Adrenal gland (tissue), 12 donors: ENCODE results near the gene ITGA11. TPM values are rescaled to one million over a fixed set of nuclear protein-coding genes. Genes with fewer than 3 reads are reported as not detected.

Experiments
- DNase-seq, 7 donors: peaks; one replicate each; pipeline ENCODE4 v3.0.0-alpha.2; 2019 to 2020
- H3K27ac ChIP-seq, 5 donors: fragments of 200-600 bp; sonication (generic) in 4 of 5; 1 replicate in 3 of 5; 2 replicates in 2 of 5; pipeline versions ENCODE4 v1.5.1 to v1.8.0; 2016 to 2020; ENCODE audit warnings: mild to moderate bottlenecking in 1 of 5
- H3K27me3 ChIP-seq: fragments of 200-600 bp; 2 replicates; pipeline ENCODE4 v1.8.0; 2021
- H3K36me3 ChIP-seq, 2 donors: fragments of 200-600 bp; replicated peaks in 1 of 2; 1 replicate in 1 of 2; 2 replicates in 1 of 2; pipeline versions ENCODE4 v1.5.1 to v1.8.0; 2018 to 2022
- H3K4me1 ChIP-seq, 2 donors: fragments of 200-600 bp; replicated peaks in 1 of 2; 1 replicate in 1 of 2; 2 replicates in 1 of 2; pipeline versions ENCODE4 v1.5.1 to v1.8.0; 2018 to 2021
- H3K4me3 ChIP-seq, 4 donors: fragments of 200-600 bp; sonication (generic) in 3 of 4; one replicate each; pipeline ENCODE4 v1.5.1; 2016 to 2018
- H3K9me3 ChIP-seq, 3 donors: fragments of 200-600 bp; sonication (generic) in 1 of 3; replicated peaks in 1 of 3; 1 replicate in 2 of 3; 2 replicates in 1 of 3; pipeline versions ENCODE4 v1.5.1 to v1.8.0; 2016 to 2021
- POLR2A ChIP-seq, 2 donors: fragments of 450-650 bp; IDR thresholded peaks; one replicate each; pipeline ENCODE4 v1.6.1; 2017; ENCODE audit warnings: antibody characterized with exemption in 2 of 2, mild to moderate bottlenecking in 2 of 2, moderate library complexity in 1 of 2
- WGBS, 4 donors: extraction: QIAGEN DNeasy Blood & Tissue Kit in 2 of 4; methylation state at CpG; one replicate each; pipeline versions ENCODE4 v1.1.5 to v1.1.7; 2013 to 2017; 5-methylcytosine and 5-hydroxymethylcytosine counted together
- intact Hi-C, 2 donors: fragments of 100-400 bp; cut with DNase I; formaldehyde crosslinking; loops; one replicate each; pipeline versions ENCODE4 v1.14.1 to v1.15.0; 2022 to 2023
- polyA plus RNA-seq, 3 donors: library from polyadenylated mRNA; stranded (reverse); fragments of 200-250 nt in 2 of 3; fragments of 350-450 nt in 1 of 3; fragmentation: Illumina TruSeq in 1 of 3; extraction: RNeasy Lipid Tissue Mini Kit (QIAGEN cat#74804) in 1 of 3; gene quantifications; one replicate each; pipeline ENCODE4 v1.2.3, GENCODE V29; 2013 to 2014
- total RNA-seq, 9 donors: library from RNA; depleted of rRNA in 4 of 9; stranded (reverse); fragments of >200 nt in 4 of 9; fragments of 120-200 nt in 1 of 9; fragmentation: NEBNext Ultra II Directional in 1 of 9; extraction: Animal tissue kit (Norgen Biotek cat#: 25700) in 1 of 9; gene quantifications; one replicate each; pipeline versions ENCODE4 v1.1.0 to v1.2.4, GENCODE V29; 2013 to 2023
- TF ChIP-seq, protein P1 (sequence below), 6 experiments: fragments of 450-650 bp in 4 of 6; fragments of 200-600 bp in 2 of 6; sonication (generic) in 1 of 6; IDR thresholded peaks; 1 replicate in 5 of 6; 2 replicates in 1 of 6; pipeline versions ENCODE4 v1.5.1 to v1.8.0; 2016 to 2021; ENCODE audit warnings: antibody characterized with exemption in 6 of 6, mild to moderate bottlenecking in 2 of 6, moderate library complexity in 1 of 6
- donor health status: healthy with polysubstance abuse.
- donor health status: Bipolar disorder and iron deficiency.
- donor health status: DM: yes; HTN: yes; CAD: no.
- donor health status: DM: no; HTN: no; CAD: no.
- donor health status: DM: no; HTN: no; CAD: no.
- donor health status: DM: yes; HTN: yes; CAD: no.

The ITGA11 gene
- total and polyA plus RNA-seq, 12 donors = 1.4 to 52.5 (median 7.5) TPM

DNA sequence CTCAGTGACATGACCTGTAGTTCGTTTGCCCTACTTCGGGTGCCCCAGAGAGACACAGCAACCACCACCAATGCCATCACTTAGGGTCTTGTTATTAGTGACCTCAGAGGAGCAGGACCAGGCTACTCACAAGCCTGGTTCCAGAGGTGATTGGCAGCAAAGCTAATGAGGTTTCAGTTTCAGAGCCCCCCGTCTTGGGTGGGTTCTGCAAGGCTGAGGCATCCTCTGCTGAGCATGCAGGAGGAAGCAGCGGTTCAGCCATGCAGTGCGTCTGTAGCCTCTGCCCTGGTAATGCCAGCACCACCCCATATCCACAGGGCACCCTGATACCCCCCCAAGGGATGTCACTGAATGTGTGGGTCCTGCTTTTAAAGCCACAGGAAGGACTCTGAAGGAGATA, 39.0 kb upstream of the ITGA11 start:
- no peak for DNase-seq
- no peak overlapping the region for H3K27ac ChIP-seq
- intact Hi-C loops = no loop called here
- WGBS, 4 donors = 90 to 95% (median 93%) methylated on average over 2 to 5 of the region's 5 CpGs
- H3K36me3 ChIP-seq = no peaks in the 10 kb centered on the region
- no peak overlapping the region for H3K4me3 ChIP-seq
- no peaks in the 10 kb centered on the region for H3K4me1 ChIP-seq
- no peak for TF ChIP-seq POLR2A (IDR thresholded peaks at IDR 0.05)
- TF ChIP-seq, protein P1, sequence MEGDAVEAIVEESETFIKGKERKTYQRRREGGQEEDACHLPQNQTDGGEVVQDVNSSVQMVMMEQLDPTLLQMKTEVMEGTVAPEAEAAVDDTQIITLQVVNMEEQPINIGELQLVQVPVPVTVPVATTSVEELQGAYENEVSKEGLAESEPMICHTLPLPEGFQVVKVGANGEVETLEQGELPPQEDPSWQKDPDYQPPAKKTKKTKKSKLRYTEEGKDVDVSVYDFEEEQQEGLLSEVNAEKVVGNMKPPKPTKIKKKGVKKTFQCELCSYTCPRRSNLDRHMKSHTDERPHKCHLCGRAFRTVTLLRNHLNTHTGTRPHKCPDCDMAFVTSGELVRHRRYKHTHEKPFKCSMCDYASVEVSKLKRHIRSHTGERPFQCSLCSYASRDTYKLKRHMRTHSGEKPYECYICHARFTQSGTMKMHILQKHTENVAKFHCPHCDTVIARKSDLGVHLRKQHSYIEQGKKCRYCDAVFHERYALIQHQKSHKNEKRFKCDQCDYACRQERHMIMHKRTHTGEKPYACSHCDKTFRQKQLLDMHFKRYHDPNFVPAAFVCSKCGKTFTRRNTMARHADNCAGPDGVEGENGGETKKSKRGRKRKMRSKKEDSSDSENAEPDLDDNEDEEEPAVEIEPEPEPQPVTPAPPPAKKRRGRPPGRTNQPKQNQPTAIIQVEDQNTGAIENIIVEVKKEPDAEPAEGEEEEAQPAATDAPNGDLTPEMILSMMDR (IDR thresholded peaks at IDR 0.05) = no peak
- H3K9me3 ChIP-seq = no peaks in the 10 kb centered on the region
- no peaks in the 10 kb centered on the region for H3K27me3 ChIP-seq

DNA sequence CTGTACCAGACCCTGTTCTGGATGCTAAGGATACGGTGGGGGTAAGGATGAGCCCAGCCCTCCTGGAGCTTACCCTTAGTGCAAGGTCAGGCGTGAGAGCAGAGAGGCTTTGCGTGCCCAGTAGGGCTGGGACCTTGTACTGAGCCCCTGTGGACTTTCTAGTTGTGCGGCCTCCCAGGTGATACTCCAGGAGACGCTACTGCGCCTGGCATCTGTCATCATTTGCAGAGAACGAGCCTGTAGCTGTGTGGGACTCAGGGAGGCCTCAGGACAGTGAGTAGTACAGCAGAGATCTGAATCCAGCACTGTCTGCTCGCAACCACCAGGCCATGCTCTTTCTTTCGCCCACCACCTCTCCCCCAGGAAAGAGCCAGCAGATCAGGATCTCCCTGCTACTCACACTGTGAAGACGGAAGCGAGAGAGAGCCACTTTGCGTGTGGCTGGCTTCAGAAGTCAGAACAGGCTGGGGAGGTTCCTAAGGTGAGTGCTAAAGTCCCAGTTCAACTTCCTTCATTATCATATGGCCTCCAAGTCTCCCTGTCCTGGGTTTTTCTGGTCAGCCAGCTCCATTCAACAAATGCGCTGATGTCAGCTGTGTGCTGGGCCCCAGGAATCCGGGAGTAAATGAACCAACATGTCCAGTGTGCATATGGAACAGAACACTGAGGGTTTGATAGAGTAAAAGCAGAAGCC, 38.2 kb upstream of the ITGA11 start:
- 84 to 91% (median 89%) methylated on average over 6 to 14 of the region's 14 CpGs for WGBS, 4 donors
- no peak overlapping the region for H3K4me3 ChIP-seq
- H3K36me3 ChIP-seq = no peaks in the 10 kb centered on the region
- H3K9me3 ChIP-seq = no peaks in the 10 kb centered on the region
- H3K27me3 ChIP-seq = no peaks in the 10 kb centered on the region
- intact Hi-C loops = no loop called here
- no peak for TF ChIP-seq POLR2A (IDR thresholded peaks at IDR 0.05)
- TF ChIP-seq, protein P1 (IDR thresholded peaks at IDR 0.05) = no peak
- no peak overlapping the region for H3K27ac ChIP-seq
- no peak for DNase-seq
- no peaks in the 10 kb centered on the region for H3K4me1 ChIP-seq

DNA sequence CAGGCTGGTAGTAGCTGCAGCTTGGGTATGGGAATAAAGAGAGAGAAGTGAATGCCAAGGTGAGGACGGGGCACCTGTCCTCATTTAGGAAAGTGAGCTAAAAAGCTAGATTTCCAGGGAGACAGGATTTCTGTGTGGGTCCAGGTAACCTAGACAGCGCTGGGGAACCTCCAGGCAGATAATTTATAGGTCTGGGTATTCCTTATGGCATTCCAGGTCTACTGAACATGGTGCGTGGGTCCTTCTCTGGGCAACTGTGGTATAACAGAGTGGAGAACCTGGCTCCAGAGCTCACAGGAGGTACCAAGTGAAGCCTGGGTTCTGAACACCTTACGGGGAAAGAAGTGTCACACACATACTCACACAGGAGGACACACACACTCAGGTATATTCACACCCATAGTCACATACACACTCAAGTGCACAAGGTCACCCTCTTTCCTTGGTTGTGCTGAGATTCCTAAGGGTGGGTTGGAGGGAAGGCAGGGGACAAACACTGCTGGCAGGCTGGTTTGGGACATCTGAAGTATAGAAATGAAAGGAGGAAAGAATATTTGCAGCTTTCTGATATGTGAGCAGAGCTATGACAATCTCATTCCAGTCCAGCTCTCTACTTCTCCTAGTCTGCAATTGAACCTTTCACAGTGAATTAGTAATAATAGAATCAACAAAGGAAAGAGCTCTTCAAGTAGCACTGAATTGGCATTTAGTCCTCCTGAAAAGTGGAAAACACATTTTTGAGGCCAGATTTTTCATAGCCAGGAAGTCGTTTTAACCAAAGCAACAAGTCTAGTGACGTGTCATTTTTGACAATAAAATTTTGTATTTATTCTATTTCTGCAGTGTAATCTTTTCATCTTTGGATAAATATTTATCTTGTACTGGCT, 37.4 kb upstream of the ITGA11 start:
- WGBS, 4 donors = 79 to 86% (median 82%) methylated on average over 6 of the region's 6 CpGs
- H3K27ac ChIP-seq = no peak overlapping the region
- no peaks in the 10 kb centered on the region for H3K27me3 ChIP-seq
- no peaks in the 10 kb centered on the region for H3K9me3 ChIP-seq
- intact Hi-C loops = loop anchor here in 1 of 2 donors (10.0 kb wide), 1 partner anchor 145 kb away; no protein-coding TSS in a partner anchor
- no peak for DNase-seq
- TF ChIP-seq, protein P1 (IDR thresholded peaks at IDR 0.05) = no peak
- no peak for TF ChIP-seq POLR2A (IDR thresholded peaks at IDR 0.05)
- no peaks in the 10 kb centered on the region for H3K36me3 ChIP-seq
- H3K4me1 ChIP-seq = no peaks in the 10 kb centered on the region
- H3K4me3 ChIP-seq = no peak overlapping the region

DNA sequence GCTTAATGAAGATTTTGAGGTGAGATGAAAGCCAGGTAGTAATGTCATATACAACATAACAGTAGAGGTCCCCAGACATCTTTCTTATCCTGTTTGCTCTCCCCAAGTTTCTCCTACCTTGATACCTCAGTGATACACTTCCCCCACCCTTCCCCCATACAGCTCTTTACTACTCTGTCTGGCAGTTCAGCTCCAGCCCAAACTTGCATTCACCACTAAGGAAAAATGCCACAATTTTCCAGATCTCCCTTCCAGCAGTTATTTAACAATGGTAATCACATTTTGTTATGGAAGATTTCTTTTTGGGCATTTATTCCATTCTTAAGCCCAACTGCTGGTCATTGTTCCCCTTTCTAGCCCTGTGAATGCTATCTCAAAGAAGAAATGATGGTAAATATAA, 34.9 kb upstream of the ITGA11 start:
- H3K4me3 ChIP-seq = no peak overlapping the region
- no peak for DNase-seq
- H3K36me3 ChIP-seq = no peaks in the 10 kb centered on the region
- intact Hi-C loops = loop anchor here in 1 of 2 donors (10.0 kb wide), 1 partner anchor 142 kb away; no protein-coding TSS in a partner anchor
- no peak for TF ChIP-seq POLR2A (IDR thresholded peaks at IDR 0.05)
- TF ChIP-seq, protein P1 (IDR thresholded peaks at IDR 0.05) = no peak
- no peak overlapping the region for H3K27ac ChIP-seq
- no peaks in the 10 kb centered on the region for H3K4me1 ChIP-seq
- H3K9me3 ChIP-seq = no peaks in the 10 kb centered on the region
- H3K27me3 ChIP-seq = no peaks in the 10 kb centered on the region
